Memory B cell (primary cell): ENCODE results near the gene VTA1.
"Not testable (repeated sequence)": the region's sequence is repeated elsewhere in the genome, so short reads cannot be mapped to it uniquely, and the experiment has no call there.

Experiments
- ATAC-seq: fragments of 150-1000 bp; cut with Tn5 transposase; 2 replicates; pipeline ENCODE4 v1.10.0; 2021; ENCODE audit warnings: low read depth, mild to moderate bottlenecking, moderate library complexity
- DNase-seq, 2 donors: peaks; one replicate each; pipeline ENCODE4 v3.0.0; 2022; ENCODE audit warnings: low spot score in 2 of 2
- H3K27ac Mint-ChIP-seq: one replicate; pipeline ENCODE4 v1.8.0; 2022; ENCODE audit warnings: mild to moderate bottlenecking, moderate library complexity, mixed read lengths
- H3K27me3 Mint-ChIP-seq: one replicate; pipeline ENCODE4 v1.8.0; 2022; ENCODE audit warnings: mixed read lengths
- H3K36me3 Mint-ChIP-seq: one replicate; pipeline ENCODE4 v1.8.0; 2022; ENCODE audit warnings: mild to moderate bottlenecking, mixed read lengths
- H3K4me1 Mint-ChIP-seq: one replicate; pipeline ENCODE4 v1.8.0; 2022; ENCODE audit warnings: mixed read lengths
- H3K4me3 Mint-ChIP-seq: one replicate; pipeline ENCODE4 v1.8.0; 2022; ENCODE audit warnings: mild to moderate bottlenecking, moderate library complexity, mixed read lengths
- H3K9me3 Mint-ChIP-seq: one replicate; pipeline ENCODE4 v1.8.0; 2022; ENCODE audit warnings: mixed read lengths

Gene VTA1

DNA sequence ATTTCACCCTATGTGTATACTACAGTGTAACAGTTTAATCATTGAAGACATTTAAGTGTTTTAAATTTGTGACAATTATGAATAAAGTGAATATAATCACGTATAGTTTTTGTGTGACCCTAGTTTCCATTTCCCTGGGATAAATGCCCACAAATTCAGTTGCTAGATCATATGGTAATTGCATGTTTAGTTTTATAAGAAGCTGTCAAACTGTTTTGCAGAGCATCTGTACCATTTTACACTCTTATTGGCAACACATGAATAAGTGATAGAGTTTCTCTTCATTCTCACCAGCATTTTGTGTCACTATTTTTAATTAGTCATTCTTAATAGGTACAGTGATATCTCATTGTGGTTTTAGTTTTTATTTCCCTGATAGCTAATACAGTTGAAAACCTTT is 7.3 kb downstream of the VTA1 start:
- DNase-seq (no peak), ATAC-seq (no peak)
- Mint-ChIP-seq H3K27me3 (no peaks in the 10 kb centered on the region), H3K9me3 (no peaks in the 10 kb centered on the region), H3K4me1 (peaks cover 29% of the 10 kb centered on the region), H3K27ac (no peak overlapping the region), H3K36me3 (peaks cover 14% of the 10 kb centered on the region), H3K4me3 (no peak overlapping the region)

DNA sequence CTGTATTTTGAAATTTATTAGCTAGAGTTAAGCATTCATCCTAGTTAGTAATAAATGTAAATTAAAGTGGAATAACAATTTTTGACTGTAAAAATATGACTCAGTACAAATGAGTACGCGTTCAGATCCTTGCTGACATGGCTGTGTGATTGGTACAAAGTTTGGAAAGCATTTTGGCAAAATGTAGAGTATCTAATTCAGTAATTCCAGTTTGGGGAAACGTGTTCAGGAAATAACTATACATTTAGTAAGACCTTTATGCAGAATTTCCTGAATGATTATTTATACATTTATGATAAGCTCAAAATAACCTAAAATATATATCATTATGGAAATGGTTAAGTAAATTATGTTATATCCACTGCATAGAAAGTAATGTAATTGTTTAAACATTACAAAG is 8.0 kb downstream of the VTA1 start:
- no peak overlapping the region for H3K4me3 Mint-ChIP-seq
- peaks cover 18% of the 10 kb centered on the region for H3K36me3 Mint-ChIP-seq
- H3K9me3 Mint-ChIP-seq = no peaks in the 10 kb centered on the region
- ATAC-seq (no peak), DNase-seq (no peak)
- H3K4me1 Mint-ChIP-seq = peaks cover 28% of the 10 kb centered on the region
- no peaks in the 10 kb centered on the region for H3K27me3 Mint-ChIP-seq
- no peak overlapping the region for H3K27ac Mint-ChIP-seq

DNA sequence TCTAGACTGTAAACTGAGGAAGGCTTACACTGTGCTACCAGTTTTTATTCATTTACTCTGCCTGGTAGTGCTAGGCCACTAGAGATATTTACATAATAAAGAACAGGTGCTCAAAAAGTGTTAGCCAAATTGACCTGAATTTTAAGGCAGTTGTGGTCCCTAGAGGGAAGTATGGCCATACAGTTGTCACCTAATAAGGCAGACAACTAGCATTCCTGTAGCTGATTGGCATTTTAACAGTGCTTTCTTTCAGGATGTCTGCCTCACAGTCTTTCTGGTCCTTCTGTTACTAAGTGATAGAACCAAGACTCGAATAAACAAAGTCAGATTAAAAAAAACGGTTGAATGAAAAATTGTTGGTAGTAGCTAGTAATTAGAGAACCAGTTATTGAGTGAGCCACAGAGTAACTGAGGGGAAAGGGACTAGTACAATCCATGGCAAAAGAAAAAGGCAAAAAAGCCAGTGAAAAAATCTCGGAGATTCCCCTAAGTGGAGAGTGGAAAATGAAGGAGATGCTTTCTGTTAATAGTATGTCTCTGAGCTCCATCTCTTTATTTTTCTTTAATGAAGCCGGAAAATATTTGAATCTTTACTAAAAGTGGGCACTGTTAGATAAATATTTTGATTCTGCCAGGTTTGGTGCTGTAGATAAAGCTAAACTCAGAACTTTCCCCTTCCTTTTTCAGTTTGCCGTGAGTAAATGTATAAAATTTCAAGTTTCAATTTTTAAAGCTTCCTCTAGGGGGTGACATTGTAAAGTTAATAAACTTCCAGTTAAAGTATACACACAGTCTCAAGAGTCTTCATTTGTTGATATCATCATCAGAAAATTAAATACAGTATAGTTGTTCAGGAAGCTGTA is 9.1 kb downstream of the VTA1 start:
- H3K9me3 Mint-ChIP-seq = no peaks in the 10 kb centered on the region
- no peak overlapping the region for H3K4me3 Mint-ChIP-seq
- peak overlapping the region; percentile 58 for H3K27ac Mint-ChIP-seq
- ATAC-seq (peak; percentile 26), DNase-seq (no peak)
- peaks cover 12% of the 10 kb centered on the region for H3K36me3 Mint-ChIP-seq
- peaks cover 24% of the 10 kb centered on the region for H3K4me1 Mint-ChIP-seq
- no peaks in the 10 kb centered on the region for H3K27me3 Mint-ChIP-seq

GRCh38 chr6:142156758-142157068 is 9.7 kb downstream of the VTA1 start:
- not testable (repeated sequence) for H3K27me3 Mint-ChIP-seq, ATAC-seq, H3K4me3 Mint-ChIP-seq, DNase-seq, H3K9me3 Mint-ChIP-seq
- Mint-ChIP-seq H3K27ac (peak overlapping the region; percentile 58), H3K36me3 (peaks cover 12% of the 10 kb centered on the region), H3K4me1 (peaks cover 24% of the 10 kb centered on the region)

- Mint-ChIP-seq H3K27me3 (no peaks in the 10 kb centered on the region), H3K27ac (peak overlapping the region; percentile 14), H3K4me1 (peaks cover 20% of the 10 kb centered on the region), H3K9me3 (no peaks in the 10 kb centered on the region), H3K4me3 (no peak overlapping the region), H3K36me3 (peaks cover 18% of the 10 kb centered on the region)
- DNase-seq (no peak), ATAC-seq (no peak)
These were observed 15.7 kb downstream of the VTA1 start for GRCh38 chr6:142162780-142163179.

DNA sequence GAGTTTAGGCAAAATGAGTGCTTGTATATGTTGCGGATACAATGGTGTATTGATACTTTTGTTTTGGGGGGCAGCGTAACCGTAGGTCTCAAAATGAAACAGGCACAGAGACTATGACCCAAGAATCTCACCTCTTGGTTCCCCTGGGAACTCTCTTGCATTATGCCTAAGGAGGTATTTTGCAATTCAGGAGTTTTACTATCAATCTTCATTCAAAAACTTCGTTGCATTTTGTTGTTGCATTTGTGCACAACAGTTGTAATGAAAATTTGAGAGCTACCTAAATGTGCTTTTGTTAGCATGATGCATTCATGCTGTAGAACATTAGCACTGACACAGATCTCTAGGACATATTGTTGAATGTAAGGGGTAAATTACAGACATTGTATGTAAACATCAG is 18.2 kb downstream of the VTA1 start:
- no peaks in the 10 kb centered on the region for H3K27me3 Mint-ChIP-seq
- peaks cover 13% of the 10 kb centered on the region for H3K36me3 Mint-ChIP-seq
- H3K27ac Mint-ChIP-seq = peak overlapping the region; percentile 63
- DNase-seq (no peak), ATAC-seq (no peak)
- H3K4me1 Mint-ChIP-seq = peaks cover 14% of the 10 kb centered on the region
- H3K9me3 Mint-ChIP-seq = no peaks in the 10 kb centered on the region
- H3K4me3 Mint-ChIP-seq = no peak overlapping the region

DNA sequence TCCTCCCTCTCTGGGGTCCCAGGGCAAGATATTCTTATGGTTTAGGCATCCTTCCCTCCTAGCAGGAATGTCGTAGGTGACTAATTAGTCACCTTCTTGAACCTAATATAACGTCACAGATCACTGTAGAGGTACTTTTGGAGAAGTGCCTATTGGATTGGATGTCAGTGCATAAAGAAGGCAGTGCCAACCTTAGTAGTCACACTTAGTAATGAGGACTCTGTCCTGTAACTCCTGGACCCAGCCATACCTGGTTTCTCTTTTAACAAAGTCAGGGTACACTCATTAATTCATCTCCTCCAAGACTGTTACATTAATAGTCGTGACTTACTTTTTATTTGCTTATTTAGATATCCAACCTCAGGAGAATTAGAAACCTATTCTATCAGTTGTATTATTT is 20.0 kb downstream of the VTA1 start:
- peaks cover 10% of the 10 kb centered on the region for H3K4me1 Mint-ChIP-seq

DNA sequence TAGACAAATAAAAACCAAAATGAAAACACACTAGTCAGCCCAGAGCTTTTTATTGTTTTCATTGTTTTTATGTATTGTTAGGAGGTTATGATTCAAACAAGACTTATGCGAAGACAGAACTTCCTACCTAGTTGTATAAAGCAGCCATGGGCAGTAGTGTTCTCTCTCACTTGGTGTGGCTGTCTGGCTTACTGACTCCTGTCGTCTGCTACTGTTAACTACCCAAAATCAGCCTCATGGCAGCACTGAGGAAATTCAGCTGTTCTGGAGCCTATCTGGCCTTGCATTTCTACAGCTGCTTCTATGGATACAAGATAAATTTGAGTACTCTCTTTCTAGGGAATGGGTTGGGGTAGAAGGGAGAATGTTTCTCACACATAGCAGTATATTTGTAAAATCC is 20.4 kb downstream of the VTA1 start:
- DNase-seq (no peak), ATAC-seq (no peak)
- no peaks in the 10 kb centered on the region for H3K9me3 Mint-ChIP-seq
- no peak overlapping the region for H3K4me3 Mint-ChIP-seq
- H3K27me3 Mint-ChIP-seq = no peaks in the 10 kb centered on the region
- H3K27ac Mint-ChIP-seq = no peak overlapping the region
- peaks cover 6% of the 10 kb centered on the region for H3K4me1 Mint-ChIP-seq
- peaks cover 12% of the 10 kb centered on the region for H3K36me3 Mint-ChIP-seq

More for the DNA sequence above, 20.0 kb downstream of the VTA1 start:
- DNase-seq (no peak), ATAC-seq (no peak)
- Mint-ChIP-seq H3K27ac (no peak overlapping the region), H3K4me3 (no peak overlapping the region), H3K9me3 (no peaks in the 10 kb centered on the region), H3K27me3 (no peaks in the 10 kb centered on the region), H3K36me3 (peaks cover 10% of the 10 kb centered on the region)

DNA sequence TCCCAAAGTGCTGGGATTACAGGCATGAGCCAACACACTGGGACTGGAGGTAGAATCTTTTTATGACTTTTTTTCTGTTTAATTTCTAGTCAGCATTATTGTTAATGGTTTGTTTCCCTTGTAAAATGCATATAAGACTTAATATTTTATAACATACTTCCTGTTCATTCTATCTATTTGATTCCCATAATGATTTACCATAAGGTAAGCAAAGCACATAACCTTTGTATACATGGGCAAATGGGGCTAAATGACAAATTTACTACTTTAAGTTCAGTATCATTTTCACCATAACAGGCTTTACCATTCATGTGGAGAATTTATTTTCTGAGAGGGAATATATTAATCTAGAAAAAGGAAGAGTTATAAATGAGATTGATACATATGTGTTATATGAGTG is 24.3 kb downstream of the VTA1 start:
- DNase-seq (no peak), ATAC-seq (no peak)
- Mint-ChIP-seq H3K27ac (no peak overlapping the region), H3K4me3 (no peak overlapping the region), H3K9me3 (peaks cover 2% of the 10 kb centered on the region), H3K27me3 (no peaks in the 10 kb centered on the region), H3K4me1 (peaks cover 3% of the 10 kb centered on the region), H3K36me3 (peaks cover 39% of the 10 kb centered on the region)

GRCh38 chr6:142172758-142173157 is 25.7 kb downstream of the VTA1 start:
- H3K27ac Mint-ChIP-seq = no peak overlapping the region
- peaks cover 43% of the 10 kb centered on the region for H3K36me3 Mint-ChIP-seq
- H3K4me1 Mint-ChIP-seq = peaks cover 3% of the 10 kb centered on the region
- H3K9me3 Mint-ChIP-seq = peaks cover 5% of the 10 kb centered on the region
- no peak overlapping the region for H3K4me3 Mint-ChIP-seq
- H3K27me3 Mint-ChIP-seq = no peaks in the 10 kb centered on the region
- DNase-seq = no peak
- ATAC-seq = no peak

GRCh38 chr6:142173980-142174379 is 26.9 kb downstream of the VTA1 start:
- no peak overlapping the region for H3K4me3 Mint-ChIP-seq
- no peak overlapping the region for H3K27ac Mint-ChIP-seq
- peaks cover 7% of the 10 kb centered on the region for H3K9me3 Mint-ChIP-seq
- H3K4me1 Mint-ChIP-seq = peaks cover 3% of the 10 kb centered on the region
- H3K36me3 Mint-ChIP-seq = peaks cover 48% of the 10 kb centered on the region
- no peak for ATAC-seq
- H3K27me3 Mint-ChIP-seq = no peaks in the 10 kb centered on the region
- no peak for DNase-seq

DNA sequence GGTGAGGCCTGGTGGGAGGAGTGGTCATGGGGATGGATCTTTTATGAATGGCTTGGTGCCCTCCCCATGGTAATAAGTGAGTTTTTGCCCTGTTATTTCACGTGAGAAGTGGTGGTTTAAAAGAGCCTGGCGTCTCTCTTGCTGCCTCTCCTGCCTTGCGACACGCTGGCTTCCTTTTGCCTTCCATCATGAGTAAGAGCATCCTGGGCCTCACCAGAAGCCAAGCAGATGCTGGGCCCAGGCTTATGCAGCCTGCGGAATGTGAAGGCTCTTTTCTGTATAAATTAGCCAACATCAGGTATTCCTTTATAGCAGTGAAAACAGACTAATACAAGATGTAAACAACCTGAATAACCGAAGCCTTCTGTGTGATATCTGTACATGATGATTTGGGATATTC is 27.6 kb downstream of the VTA1 start:
- no peaks in the 10 kb centered on the region for H3K27me3 Mint-ChIP-seq
- H3K27ac Mint-ChIP-seq = no peak overlapping the region
- H3K4me3 Mint-ChIP-seq = no peak overlapping the region
- no peak for DNase-seq
- peaks cover 3% of the 10 kb centered on the region for H3K4me1 Mint-ChIP-seq
- no peak for ATAC-seq
- peaks cover 52% of the 10 kb centered on the region for H3K36me3 Mint-ChIP-seq
- peaks cover 7% of the 10 kb centered on the region for H3K9me3 Mint-ChIP-seq

- Mint-ChIP-seq H3K4me1 (peaks cover 9% of the 10 kb centered on the region), H3K4me3 (no peak overlapping the region), H3K9me3 (peaks cover 7% of the 10 kb centered on the region), H3K27ac (no peak overlapping the region), H3K36me3 (peaks cover 53% of the 10 kb centered on the region), H3K27me3 (no peaks in the 10 kb centered on the region)
- ATAC-seq = no peak
- no peak for DNase-seq
These were observed 31.1 kb downstream of the VTA1 start for GRCh38 chr6:142178129-142178528.

DNA sequence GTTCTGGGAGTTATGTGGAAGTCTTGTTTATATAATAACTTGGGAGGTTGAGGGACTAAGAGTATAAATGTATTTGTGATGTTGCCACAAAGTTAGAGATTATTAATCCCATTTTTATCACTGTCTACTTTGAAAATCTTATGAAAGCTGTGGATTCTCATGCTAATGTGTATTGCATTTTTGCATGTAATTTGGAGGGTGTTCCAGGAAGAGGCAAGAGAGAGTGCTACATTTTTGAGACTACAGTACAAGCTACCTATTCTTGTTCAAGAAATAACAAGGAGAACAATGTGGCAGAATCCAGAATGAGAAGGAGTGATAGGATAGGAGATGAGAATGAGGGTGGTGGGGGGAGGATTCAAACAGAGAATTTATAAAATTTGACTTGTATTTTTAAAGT is 34.9 kb downstream of the VTA1 start:
- H3K36me3 Mint-ChIP-seq = peaks cover 30% of the 10 kb centered on the region
- H3K27ac Mint-ChIP-seq = no peak overlapping the region
- no peak overlapping the region for H3K4me3 Mint-ChIP-seq
- peaks cover 14% of the 10 kb centered on the region for H3K4me1 Mint-ChIP-seq
- ATAC-seq (no peak), DNase-seq (no peak)
- H3K9me3 Mint-ChIP-seq = peaks cover 5% of the 10 kb centered on the region
- H3K27me3 Mint-ChIP-seq = no peaks in the 10 kb centered on the region

DNA sequence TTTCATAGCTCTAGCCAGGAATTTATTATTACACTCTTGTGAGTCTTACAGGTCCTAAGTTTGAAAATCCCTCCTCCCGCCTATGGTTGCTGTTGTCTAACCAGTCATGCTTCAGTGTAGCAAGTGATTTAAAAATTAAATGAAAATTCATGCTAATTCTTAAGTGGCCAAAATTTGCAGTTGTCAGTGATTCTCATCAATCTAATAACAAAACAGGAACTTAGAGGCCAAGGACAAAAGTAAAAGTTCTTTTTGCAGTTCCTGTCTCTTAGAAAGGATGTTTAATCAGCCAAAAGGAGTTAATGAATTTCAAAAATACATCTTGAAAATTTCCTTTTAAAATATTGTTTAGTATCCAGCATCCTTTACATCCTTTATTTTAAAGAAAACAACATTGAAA is 36.3 kb downstream of the VTA1 start:
- ATAC-seq (no peak), DNase-seq (no peak)
- Mint-ChIP-seq H3K27me3 (no peaks in the 10 kb centered on the region), H3K9me3 (no peaks in the 10 kb centered on the region), H3K4me1 (peaks cover 14% of the 10 kb centered on the region), H3K36me3 (peaks cover 20% of the 10 kb centered on the region), H3K27ac (no peak overlapping the region), H3K4me3 (no peak overlapping the region)
